WTC11 (cell line): ENCODE measurements around the gene CFAP99. TPM values are rescaled to one million over a fixed set of nuclear protein-coding genes. Genes with fewer than 3 reads are reported as not detected.

Source experiments
- ATAC-seq: fragments of 200-7000 bp; cut with Tn5 transposase; 2 replicates; pipeline ENCODE4 v1.10.0; 2021; ENCODE audit warnings: mild to moderate bottlenecking, moderate library complexity
- CTCF ChIA-PET: fragments of 300-600 bp; sonication (Branson Sonifier 250); formaldehyde crosslinking; loops from one replicate; lab custom pipeline; 2021; ENCODE audit warnings: antibody characterized with exemption; lab: Charles Lee
- POLR2A ChIA-PET: fragments of 350-600 bp; sonication (Branson Sonifier 250); formaldehyde crosslinking; loops from one replicate; lab custom pipeline; 2021; ENCODE audit warnings: antibody characterized with exemption; lab: Charles Lee
- DNase-seq: peaks from one replicate; pipeline ENCODE4 v3.0.0; 2021; ENCODE audit warnings: low spot score
- H3K27ac Mint-ChIP-seq: 2 replicates; pipeline ENCODE4 v1.8.0; 2021; ENCODE audit warnings: mixed read lengths
- H3K27me3 Mint-ChIP-seq: 2 replicates; pipeline ENCODE4 v1.8.0; 2021; ENCODE audit warnings: low read depth, mild to moderate bottlenecking, moderate library complexity, mixed read lengths
- H3K36me3 Mint-ChIP-seq: 2 replicates; pipeline ENCODE4 v1.8.0; 2021; ENCODE audit warnings: mixed read lengths
- H3K4me1 Mint-ChIP-seq: 2 replicates; pipeline ENCODE4 v1.8.0; 2022; ENCODE audit warnings: mixed read lengths
- H3K4me3 Mint-ChIP-seq: 2 replicates; pipeline ENCODE4 v1.8.0; 2021; ENCODE audit warnings: mild to moderate bottlenecking, moderate library complexity, mixed read lengths
- H3K9me3 Mint-ChIP-seq: 2 replicates; pipeline ENCODE4 v1.8.0; 2021; ENCODE audit warnings: mixed read lengths
- CBFB ChIP-seq: sonication (generic); formaldehyde crosslinking; IDR thresholded peaks from 2 replicates; pipeline ENCODE4 v1.8.1; 2022; ENCODE audit warnings: mild to moderate bottlenecking, low read depth, missing genetic modification reagents
- E2F1 ChIP-seq: sonication (generic); formaldehyde crosslinking; IDR thresholded peaks from 2 replicates; pipeline ENCODE4 v1.8.0; 2022; ENCODE audit warnings: mild to moderate bottlenecking, missing genetic modification reagents
- ESRRA ChIP-seq: sonication (generic); formaldehyde crosslinking; IDR thresholded peaks from 2 replicates; pipeline ENCODE4 v1.8.1; 2022; ENCODE audit warnings: mild to moderate bottlenecking, missing genetic modification reagents, borderline replicate concordance
- ETV6 ChIP-seq: sonication (generic); formaldehyde crosslinking; IDR thresholded peaks from 2 replicates; pipeline ENCODE4 v1.8.1; 2022; ENCODE audit warnings: mild to moderate bottlenecking, missing genetic modification reagents
- MAX ChIP-seq: sonication (generic); formaldehyde crosslinking; IDR thresholded peaks from 2 replicates; pipeline ENCODE4 v1.8.0; 2022; ENCODE audit warnings: mild to moderate bottlenecking, missing genetic modification reagents
- TP53 ChIP-seq: sonication (generic); formaldehyde crosslinking; IDR thresholded peaks from 2 replicates; pipeline ENCODE4 v1.8.1; 2023; ENCODE audit warnings: mild to moderate bottlenecking, missing genetic modification reagents
- ZNF121 ChIP-seq: sonication (generic); formaldehyde crosslinking; IDR thresholded peaks from 2 replicates; pipeline ENCODE4 v1.8.0; 2023; ENCODE audit warnings: missing genetic modification reagents
- total RNA-seq: library from RNA; stranded (reverse); gene quantifications from 3 replicates; pipeline ENCODE4 v1.2.3, GENCODE V29; 2021
- TF ChIP-seq, protein P1 (sequence below): sonication (generic); formaldehyde crosslinking; IDR thresholded peaks from 2 replicates; pipeline ENCODE4 v1.8.0; 2022; ENCODE audit warnings: mild to moderate bottlenecking, missing genetic modification reagents
- TF ChIP-seq, protein P2 (sequence below): fragments of 250-450 bp; sonication (Bioruptor Pico); conservative IDR thresholded peaks from 2 replicates; pipeline ENCODE4 v1.9.0; 2021; ENCODE audit warnings: mild to moderate bottlenecking
- TF ChIP-seq, protein P3 (sequence below): sonication (generic); formaldehyde crosslinking; IDR thresholded peaks from 2 replicates; pipeline ENCODE4 v1.8.1; 2023; ENCODE audit warnings: mild to moderate bottlenecking, missing genetic modification reagents
- TF ChIP-seq, protein P4 (sequence below): sonication (generic); formaldehyde crosslinking; IDR thresholded peaks from 2 replicates; pipeline ENCODE4 v1.8.0; 2022; ENCODE audit warnings: mild to moderate bottlenecking, missing genetic modification reagents

Gene CFAP99
- total RNA-seq, 1 experiment from 2014 or later, result not detected

DNA sequence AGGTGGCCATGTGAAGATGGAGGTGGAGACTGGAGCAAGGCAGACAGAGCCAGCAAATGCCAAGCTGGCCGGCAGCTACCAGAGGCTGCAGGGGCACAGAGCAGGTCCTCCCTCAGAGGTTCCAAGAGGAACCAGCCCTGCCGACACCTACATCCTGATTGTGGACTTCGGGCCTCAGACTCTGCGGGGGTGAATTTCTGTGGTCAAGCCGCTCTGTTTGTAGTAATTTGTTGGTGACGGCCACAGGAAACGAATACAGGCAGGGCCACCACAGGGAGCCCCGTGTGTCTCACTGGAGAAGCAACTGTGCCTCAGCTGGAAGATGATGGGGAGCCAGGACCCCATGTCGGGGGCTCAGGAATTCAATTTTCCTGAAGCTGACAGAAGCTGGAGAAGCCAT, 28.6 kb upstream of the CFAP99 start (continued):
- TF ChIP-seq E2F1 (CRISPR knock-in tag) (no peak), MAX (CRISPR knock-in tag) (no peak), CBFB (CRISPR knock-in tag) (no peak), ESRRA (CRISPR knock-in tag) (no peak)
- TF ChIP-seq, protein P1, sequence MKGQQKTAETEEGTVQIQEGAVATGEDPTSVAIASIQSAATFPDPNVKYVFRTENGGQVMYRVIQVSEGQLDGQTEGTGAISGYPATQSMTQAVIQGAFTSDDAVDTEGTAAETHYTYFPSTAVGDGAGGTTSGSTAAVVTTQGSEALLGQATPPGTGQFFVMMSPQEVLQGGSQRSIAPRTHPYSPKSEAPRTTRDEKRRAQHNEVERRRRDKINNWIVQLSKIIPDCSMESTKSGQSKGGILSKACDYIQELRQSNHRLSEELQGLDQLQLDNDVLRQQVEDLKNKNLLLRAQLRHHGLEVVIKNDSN (CRISPR knock-in tag), result no peak
- TF ChIP-seq, protein P2, sequence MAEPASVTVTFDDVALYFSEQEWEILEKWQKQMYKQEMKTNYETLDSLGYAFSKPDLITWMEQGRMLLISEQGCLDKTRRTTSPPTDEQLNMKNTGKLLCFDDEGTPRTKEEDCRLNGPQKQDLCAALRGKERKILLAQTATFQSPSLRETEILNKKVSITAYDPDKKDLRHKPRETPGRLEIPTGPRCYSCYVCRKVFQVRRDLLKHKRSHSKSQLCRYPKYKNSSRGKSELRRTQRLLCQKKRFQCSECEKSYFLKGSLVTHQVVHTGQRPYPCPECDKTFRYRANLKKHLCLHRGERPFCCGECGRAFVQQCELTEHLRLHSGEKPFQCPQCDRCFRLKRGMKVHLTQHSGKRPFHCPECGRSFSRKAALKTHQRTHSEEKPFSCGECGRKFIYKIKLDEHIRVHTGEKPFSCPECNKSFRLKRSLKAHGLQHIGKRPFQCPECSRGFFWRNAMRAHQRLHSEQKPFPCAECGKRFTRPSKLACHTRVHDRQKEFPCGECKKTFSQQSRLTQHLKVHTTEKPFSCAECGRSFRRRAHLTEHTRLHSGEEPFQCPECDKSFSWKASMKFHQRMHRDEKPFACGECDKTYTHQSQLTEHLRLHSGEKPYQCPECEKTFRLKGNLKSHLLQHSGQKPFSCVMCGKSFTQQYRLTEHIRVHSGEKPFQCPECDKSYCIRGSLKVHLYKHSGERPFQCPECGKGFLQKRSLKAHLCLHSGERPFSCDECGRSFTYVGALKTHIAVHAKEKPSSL (CRISPR knock-in tag), result no peak
- TF ChIP-seq, protein P3, sequence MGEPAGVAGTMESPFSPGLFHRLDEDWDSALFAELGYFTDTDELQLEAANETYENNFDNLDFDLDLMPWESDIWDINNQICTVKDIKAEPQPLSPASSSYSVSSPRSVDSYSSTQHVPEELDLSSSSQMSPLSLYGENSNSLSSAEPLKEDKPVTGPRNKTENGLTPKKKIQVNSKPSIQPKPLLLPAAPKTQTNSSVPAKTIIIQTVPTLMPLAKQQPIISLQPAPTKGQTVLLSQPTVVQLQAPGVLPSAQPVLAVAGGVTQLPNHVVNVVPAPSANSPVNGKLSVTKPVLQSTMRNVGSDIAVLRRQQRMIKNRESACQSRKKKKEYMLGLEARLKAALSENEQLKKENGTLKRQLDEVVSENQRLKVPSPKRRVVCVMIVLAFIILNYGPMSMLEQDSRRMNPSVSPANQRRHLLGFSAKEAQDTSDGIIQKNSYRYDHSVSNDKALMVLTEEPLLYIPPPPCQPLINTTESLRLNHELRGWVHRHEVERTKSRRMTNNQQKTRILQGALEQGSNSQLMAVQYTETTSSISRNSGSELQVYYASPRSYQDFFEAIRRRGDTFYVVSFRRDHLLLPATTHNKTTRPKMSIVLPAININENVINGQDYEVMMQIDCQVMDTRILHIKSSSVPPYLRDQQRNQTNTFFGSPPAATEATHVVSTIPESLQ, result no peak
- TF ChIP-seq, protein P4, sequence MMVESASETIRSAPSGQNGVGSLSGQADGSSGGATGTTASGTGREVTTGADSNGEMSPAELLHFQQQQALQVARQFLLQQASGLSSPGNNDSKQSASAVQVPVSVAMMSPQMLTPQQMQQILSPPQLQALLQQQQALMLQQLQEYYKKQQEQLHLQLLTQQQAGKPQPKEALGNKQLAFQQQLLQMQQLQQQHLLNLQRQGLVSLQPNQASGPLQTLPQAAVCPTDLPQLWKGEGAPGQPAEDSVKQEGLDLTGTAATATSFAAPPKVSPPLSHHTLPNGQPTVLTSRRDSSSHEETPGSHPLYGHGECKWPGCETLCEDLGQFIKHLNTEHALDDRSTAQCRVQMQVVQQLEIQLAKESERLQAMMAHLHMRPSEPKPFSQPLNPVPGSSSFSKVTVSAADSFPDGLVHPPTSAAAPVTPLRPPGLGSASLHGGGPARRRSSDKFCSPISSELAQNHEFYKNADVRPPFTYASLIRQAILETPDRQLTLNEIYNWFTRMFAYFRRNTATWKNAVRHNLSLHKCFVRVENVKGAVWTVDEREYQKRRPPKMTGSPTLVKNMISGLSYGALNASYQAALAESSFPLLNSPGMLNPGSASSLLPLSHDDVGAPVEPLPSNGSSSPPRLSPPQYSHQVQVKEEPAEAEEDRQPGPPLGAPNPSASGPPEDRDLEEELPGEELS (CRISPR knock-in tag), result no peak

DNA sequence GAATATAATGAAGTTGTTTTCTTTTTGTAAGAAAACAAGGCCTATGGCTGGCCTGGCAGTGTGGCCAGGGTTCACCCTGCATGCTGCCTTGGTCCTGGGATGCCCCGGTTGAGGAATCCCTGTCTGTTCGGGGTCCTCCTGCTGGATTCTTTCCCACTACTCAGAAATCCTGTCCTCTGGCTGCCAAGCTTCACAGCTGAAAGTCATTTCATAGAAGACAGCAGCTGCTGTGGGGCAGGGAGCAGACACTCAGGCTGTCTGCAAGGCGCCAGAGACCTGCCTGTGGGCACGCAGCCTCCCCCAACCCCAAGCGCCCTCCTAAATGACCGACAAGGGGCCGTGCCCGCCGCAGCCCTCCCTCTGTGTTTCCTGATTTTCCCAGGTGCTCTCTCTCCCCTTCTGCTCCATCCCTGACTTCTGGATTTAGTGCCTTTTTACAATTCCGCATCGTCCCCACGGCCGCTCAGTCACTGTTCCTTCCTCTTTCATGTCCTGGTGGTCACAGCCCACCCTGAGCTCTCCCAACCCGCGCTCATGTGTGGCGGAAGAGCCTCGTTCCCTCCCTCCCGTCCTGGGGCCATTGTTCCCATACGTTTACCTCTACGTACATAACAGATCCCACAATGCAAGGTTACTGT, 27.9 kb upstream of the CFAP99 start:
- no peak for DNase-seq
- Mint-ChIP-seq H3K27ac (peak overlapping the region; percentile 14; the same call in 1 of the 2 replicates), H3K9me3 (no peaks in the 10 kb centered on the region), H3K36me3 (no peaks in the 10 kb centered on the region), H3K4me3 (peak overlapping the region; percentile 53), H3K4me1 (peaks cover 59% of the 10 kb centered on the region), H3K27me3 (no peaks in the 10 kb centered on the region; the same call in 1 of the 2 replicates)
- ATAC-seq, result no peak
- no peak for TF ChIP-seq TP53
- POLR2A ChIA-PET, result interaction anchor here (0.7 kb wide), 1 partner anchor 152 kb away, joined by 6 read pairs; no protein-coding TSS in a partner anchor
- CTCF ChIA-PET, result interaction anchor here (0.6 to 1.4 kb wide), 7 partner anchors 11 to 129 kb away, joined by 3 to 9 read pairs (median 3); partner anchors contain the start of genes CFAP99, MXD4 and ZFYVE28

GRCh38 chr4:2393353-2394270, 25.1 kb upstream of the CFAP99 start:
- H3K27ac Mint-ChIP-seq, result peak overlapping the region; percentile 83
- ChIA-PET POLR2A (interaction anchor here (0.6 to 1.3 kb wide), 5 partner anchors 8 to 142 kb away, joined by 3 to 5 read pairs (median 3); no protein-coding TSS in a partner anchor), CTCF (interaction anchor here (0.6 to 2.5 kb wide), 17 partner anchors 9 to 305 kb away, joined by 3 to 18 read pairs (median 4); partner anchors contain the start of genes CFAP99 and ZFYVE28)
- no peak for TF ChIP-seq ZNF121 (CRISPR knock-in tag)
- TF ChIP-seq ETV6 (CRISPR knock-in tag), result peak; percentile 16; the same call in 1 of the 2 replicates
- TF ChIP-seq MAX (CRISPR knock-in tag), result peak; percentile 67
- TF ChIP-seq, all 79 proteins: peak for 2
- no peaks in the 10 kb centered on the region for H3K36me3 Mint-ChIP-seq
- peaks cover 56% of the 10 kb centered on the region for H3K4me1 Mint-ChIP-seq
- no peaks in the 10 kb centered on the region for H3K9me3 Mint-ChIP-seq
- peak; percentile 91 for ATAC-seq
- H3K27me3 Mint-ChIP-seq, result no peaks in the 10 kb centered on the region; the same call in 1 of the 2 replicates
- peak overlapping the region; percentile 59 for H3K4me3 Mint-ChIP-seq
- peak; percentile 76 for DNase-seq
